Measurements from ENCODE around the gene TBL3. TPM values are rescaled to one million over a fixed set of nuclear protein-coding genes. Genes with fewer than 3 reads are reported as not detected.
A peak's percentile ranks its signal among the peaks of the same experiment; 100 is the strongest.

Gene TBL3
- total RNA-seq, 4 donors from 2014 or later, result 4.1 to 46.6 (median 27.4) TPM

GRCh38 chr16:1968146-1968953 is 3.5 kb upstream of the TBL3 start:
- Histone ChIP-seq H3K36me3 (no peaks in the 10 kb centered on the region), H3K27me3 (no peaks in the 10 kb centered on the region), H3K4me3 (no peak overlapping the region), H3K4me1 (peaks cover 0 to 20% of the 10 kb centered on the region in 2 donors), H3K27ac (no peak overlapping the region), H3K9me3 (no peaks in the 10 kb centered on the region)
- TF ChIP-seq CTCF (IDR thresholded peaks at IDR 0.05) (no peak), POLR2A (IDR thresholded peaks at IDR 0.05) (no peak)
- intact Hi-C loops (cut with DNase I; ENCODE audit: low total_unique reads), result no loop called here
- DNase-seq, result no peak

- Histone ChIP-seq H3K9me3 (no peaks in the 10 kb centered on the region), H3K4me1 (peaks cover 0 to 18% of the 10 kb centered on the region in 2 donors), H3K27me3 (no peaks in the 10 kb centered on the region), H3K4me3 (peak overlapping the region; percentile 74 to 83), H3K36me3 (no peaks in the 10 kb centered on the region), H3K27ac (peak overlapping the region; percentile 77 to 86)
- intact Hi-C loops (cut with DNase I; ENCODE audit: low total_unique reads), result no loop called here
- DNase-seq, result no peak
- TF ChIP-seq CTCF (IDR thresholded peaks at IDR 0.05), result no peak
- no peak for TF ChIP-seq POLR2A (IDR thresholded peaks at IDR 0.05)
Measured at GRCh38 chr16:1972490-1972877, 631 bp downstream of the TBL3 start.

GRCh38 chr16:1973461-1974156 is 1.8 kb downstream of the TBL3 start:
- H3K27ac ChIP-seq, result no peak overlapping the region
- TF ChIP-seq POLR2A (IDR thresholded peaks at IDR 0.05), result no peak
- no peak for TF ChIP-seq CTCF (IDR thresholded peaks at IDR 0.05)
- no peak overlapping the region for H3K4me3 ChIP-seq
- no peaks in the 10 kb centered on the region for H3K36me3 ChIP-seq
- no peaks in the 10 kb centered on the region for H3K27me3 ChIP-seq
- no peak for DNase-seq
- H3K4me1 ChIP-seq, result peaks cover 0 to 18% of the 10 kb centered on the region in 2 donors
- intact Hi-C loops (cut with DNase I; ENCODE audit: low total_unique reads), result no loop called here
- H3K9me3 ChIP-seq, result no peaks in the 10 kb centered on the region

- Histone ChIP-seq H3K4me1 (peaks cover 0 to 18% of the 10 kb centered on the region in 2 donors), H3K27ac (no peak overlapping the region), H3K27me3 (no peaks in the 10 kb centered on the region), H3K9me3 (no peaks in the 10 kb centered on the region), H3K36me3 (no peaks in the 10 kb centered on the region), H3K4me3 (no peak overlapping the region)
- TF ChIP-seq POLR2A (IDR thresholded peaks at IDR 0.05) (no peak), CTCF (IDR thresholded peaks at IDR 0.05) (no peak)
- no peak for DNase-seq
- intact Hi-C loops (cut with DNase I; ENCODE audit: low total_unique reads), result no loop called here
Measured at GRCh38 chr16:1974157-1975070, 2.6 kb downstream of the TBL3 start.

Measured in uterus (tissue), 4 donors.